Keratinocyte (primary cell): ENCODE data around the gene DIAPH3. TPM values are rescaled to one million over a fixed set of nuclear protein-coding genes. Genes with fewer than 3 reads are reported as not detected.

Experiments used
- DNase-seq: peaks from one replicate; pipeline ENCODE4 v3.0.0-alpha.2; 2011; ENCODE audit warnings: low read depth, missing footprints, low spot score
- FAIRE-seq: peaks from 2 replicates; lab custom pipeline; 2011; peaks lifted over from hg19 to GRCh38; lab: Jason Lieb, UNC
- H2AFZ ChIP-seq: 2 replicates; pipeline ENCODE4 v1.6.0; 2012; ENCODE audit warnings: low read length, control low read depth, inconsistent platforms; ENCODE audit not compliant: control insufficient read depth
- H3K27ac ChIP-seq: 2 replicates; pipeline ENCODE4 v1.5.1; 2011; ENCODE audit warnings: low read length; ENCODE audit not compliant: control insufficient read depth, insufficient read depth
- H3K27me3 ChIP-seq: 3 replicates; pipeline ENCODE4 v1.6.0; 2011; ENCODE audit warnings: low read length; ENCODE audit not compliant: control insufficient read depth, insufficient read depth; ENCODE audit errors: extremely low read depth
- H3K36me3 ChIP-seq, 2 experiments: 2 replicates in 1 of 2; 3 replicates in 1 of 2; pipeline ENCODE4 v1.5.1; 2011; ENCODE audit warnings: low read length in 2 of 2, mild to moderate bottlenecking in 1 of 2; ENCODE audit not compliant: control insufficient read depth in 2 of 2, insufficient read depth in 2 of 2; ENCODE audit errors: extremely low read depth in 1 of 2
- H3K4me1 ChIP-seq: 3 replicates; pipeline ENCODE4 v1.5.1; 2011; ENCODE audit warnings: low read length; ENCODE audit not compliant: control insufficient read depth, insufficient read depth; ENCODE audit errors: extremely low read depth
- H3K4me2 ChIP-seq: 3 replicates; pipeline ENCODE4 v1.6.0; 2011; ENCODE audit warnings: low read depth, low read length; ENCODE audit not compliant: control insufficient read depth, insufficient read depth; ENCODE audit errors: extremely low read depth
- H3K4me3 ChIP-seq, 3 experiments: fragments of 200-600 bp in 1 of 3; sonication (generic) in 1 of 3; 2 replicates in 2 of 3; 3 replicates in 1 of 3; pipeline ENCODE4 v1.5.1; 2011 to 2016; ENCODE audit warnings: low read length in 3 of 3, mild to moderate bottlenecking in 3 of 3, control low read depth in 2 of 3, inconsistent platforms in 1 of 3, low read depth in 1 of 3, mixed read lengths in 1 of 3, mixed run types in 1 of 3, moderate library complexity in 1 of 3; ENCODE audit not compliant: control insufficient read depth in 2 of 3, insufficient read depth in 2 of 3; ENCODE audit errors: extremely low read depth in 1 of 3
- H3K79me2 ChIP-seq: 2 replicates; pipeline ENCODE4 v1.6.0; 2012; ENCODE audit warnings: low read length; ENCODE audit not compliant: control insufficient read depth, insufficient read depth
- H3K9ac ChIP-seq: 3 replicates; pipeline ENCODE4 v1.6.0; 2011; ENCODE audit warnings: low read length; ENCODE audit not compliant: control insufficient read depth, insufficient read depth; ENCODE audit errors: extremely low read depth
- H3K9me1 ChIP-seq: 3 replicates; pipeline ENCODE4 v1.6.0; 2011; ENCODE audit warnings: low read length; ENCODE audit not compliant: control insufficient read depth, insufficient read depth; ENCODE audit errors: extremely low read depth
- H3K9me3 ChIP-seq: 2 replicates; pipeline ENCODE4 v1.5.1; 2012; ENCODE audit warnings: low read depth, low read length; ENCODE audit not compliant: control insufficient read depth
- H4K20me1 ChIP-seq: 3 replicates; pipeline ENCODE4 v1.6.0; 2011; ENCODE audit warnings: low read length; ENCODE audit not compliant: control insufficient read depth, insufficient read depth; ENCODE audit errors: extremely low read depth
- CTCF ChIP-seq, 3 experiments: IDR thresholded peaks in 1 of 3; conservative IDR thresholded peaks in 1 of 3; optimal IDR thresholded peaks in 1 of 3; 2 replicates in 2 of 3; 3 replicates in 1 of 3; pipeline versions ENCODE3 to v1.5.1; 2011; ENCODE audit warnings: low read length in 3 of 3, mild to moderate bottlenecking in 3 of 3, moderate library complexity in 2 of 3, control low read depth in 1 of 3, inconsistent platforms in 1 of 3; ENCODE audit not compliant: insufficient read depth in 2 of 3; ENCODE audit errors: extremely low read depth in 1 of 3
- EZH2 ChIP-seq: IDR thresholded peaks from one replicate; pipeline ENCODE4 v1.6.1; 2012; ENCODE audit warnings: inconsistent platforms, mild to moderate bottlenecking, low read length, moderate library complexity
- dilution Hi-C: fragments of 300-500 bp; cut with MboI; formaldehyde crosslinking; loops from one replicate; pipeline ENCODE4 v1.7.0; 2020; ENCODE audit warnings: low sequenced_read_pairs; ENCODE audit not compliant: extremely low pct_ligation_motif_present
- polyA plus RNA-seq, 5 experiments: library from polyadenylated mRNA; depleted of rRNA in 3 of 5; stranded (reverse) in 3 of 5; stranded (forward) in 1 of 5; unstranded in 1 of 5; fragments of >200 nt; gene quantifications; 1 replicate in 1 of 5; 2 replicates in 3 of 5; 3 replicates in 1 of 5; pipeline versions ENCODE4 v1.2.1 to v1.2.3, GENCODE V29; 2011 to 2012; ENCODE audit warnings: missing spikeins in 2 of 5, low read depth in 1 of 5, low replicate concordance in 1 of 5

The DIAPH3 gene
- polyA plus RNA-seq, 1 donor (not counting 4 experiments of a cell fraction or from before 2014, with no cell fraction given), result 9.0 TPM

- Histone ChIP-seq H3K9me1 (no peaks in the 10 kb centered on the region), H2AFZ (no peak overlapping the region), H3K9me3 (no peaks in the 10 kb centered on the region), H3K79me2 (no peaks in the 10 kb centered on the region), H3K4me2 (no peak overlapping the region), H3K36me3 (no peaks in the 10 kb centered on the region), H3K4me1 (peaks cover 6% of the 10 kb centered on the region), H3K27ac (no peak overlapping the region), H3K4me3 (no peak overlapping the region), H3K9ac (no peak overlapping the region), H4K20me1 (no peaks in the 10 kb centered on the region), H3K27me3 (peaks cover 11% of the 10 kb centered on the region)
- no peak for TF ChIP-seq CTCF (optimal IDR thresholded peaks at IDR 0.05 in 1 of 3, IDR thresholded peaks at IDR 0.05 in 1 of 3, conservative IDR thresholded peaks at IDR 0.05 in 1 of 3; ENCODE audit: extremely low read depth in 1 of 3, insufficient read depth in 2 of 3, low read length in 3 of 3)
- no peak for TF ChIP-seq EZH2
- DNase-seq, result no peak
- dilution Hi-C loops, result no loop called here
- FAIRE-seq, result no peak
Measured at GRCh38 chr13:59659981-59660380, 503.7 kb downstream of the DIAPH3 start.

GRCh38 chr13:59658738-59659330 is 504.9 kb downstream of the DIAPH3 start:
- H4K20me1 ChIP-seq, result no peaks in the 10 kb centered on the region
- FAIRE-seq (no peak), DNase-seq (no peak)
- peaks cover 11% of the 10 kb centered on the region for H3K27me3 ChIP-seq
- no peak overlapping the region for H3K9ac ChIP-seq
- H3K9me1 ChIP-seq, result no peaks in the 10 kb centered on the region
- H3K4me1 ChIP-seq, result peaks cover 6% of the 10 kb centered on the region
- no peaks in the 10 kb centered on the region for H3K36me3 ChIP-seq
- no peak overlapping the region for H3K4me2 ChIP-seq
- dilution Hi-C loops, result no loop called here
- no peaks in the 10 kb centered on the region for H3K9me3 ChIP-seq
- no peak overlapping the region for H2AFZ ChIP-seq
- H3K27ac ChIP-seq, result no peak overlapping the region
- no peaks in the 10 kb centered on the region for H3K79me2 ChIP-seq
- TF ChIP-seq EZH2, result no peak
- no peak for TF ChIP-seq CTCF (optimal IDR thresholded peaks at IDR 0.05 in 1 of 3, IDR thresholded peaks at IDR 0.05 in 1 of 3, conservative IDR thresholded peaks at IDR 0.05 in 1 of 3; ENCODE audit: extremely low read depth in 1 of 3, insufficient read depth in 2 of 3, low read length in 3 of 3)
- no peak overlapping the region for H3K4me3 ChIP-seq
